Heart left ventricle (tissue), 16 donors: ENCODE measurements around the gene NDUFB11. TPM values are rescaled to one million over a fixed set of nuclear protein-coding genes. Genes with fewer than 3 reads are reported as not detected.
A peak's percentile ranks its signal among the peaks of the same experiment; 100 is the strongest.

ENCODE experiments used
- ATAC-seq, 4 donors: fragments of 200-7000 bp; cut with Tn5 transposase; one replicate each; pipeline ENCODE4 v1.9.1; 2020 to 2022; ENCODE audit warnings: moderate library complexity in 4 of 4, mild to moderate bottlenecking in 3 of 4, moderate number of reproducible peaks in 1 of 4
- DNase-seq, 5 donors: peaks; one replicate each; pipeline ENCODE4 v3.0.0-alpha.2; 2020
- H3K27ac ChIP-seq, 12 donors: fragments of 200-600 bp; sonication (generic) in 4 of 12; one replicate each; pipeline versions ENCODE4 v1.5.0 to v1.8.0; 2016 to 2022; ENCODE audit warnings: mild to moderate bottlenecking in 2 of 12
- H3K27me3 ChIP-seq, 9 donors: fragments of 200-600 bp; sonication (generic) in 2 of 9; one replicate each; pipeline versions ENCODE4 v1.5.1 to v1.8.0; 2016 to 2022; ENCODE audit warnings: mild to moderate bottlenecking in 3 of 9
- H3K36me3 ChIP-seq, 9 donors: fragments of 200-600 bp; sonication (generic) in 2 of 9; one replicate each; pipeline versions ENCODE4 v1.5.0 to v1.8.0; 2018 to 2022; ENCODE audit warnings: mild to moderate bottlenecking in 2 of 9
- H3K4me1 ChIP-seq, 12 donors: fragments of 200-600 bp; sonication (generic) in 4 of 12; one replicate each; pipeline versions ENCODE4 v1.5.0 to v1.8.0; 2016 to 2022; ENCODE audit warnings: mild to moderate bottlenecking in 3 of 12
- H3K4me3 ChIP-seq, 12 donors: fragments of 200-600 bp; sonication (generic) in 4 of 12; one replicate each; pipeline versions ENCODE4 v1.5.0 to v1.8.0; 2017 to 2022; ENCODE audit warnings: mild to moderate bottlenecking in 9 of 12, moderate library complexity in 4 of 12
- H3K9me3 ChIP-seq, 12 donors: fragments of 200-600 bp; sonication (generic) in 4 of 12; one replicate each; pipeline versions ENCODE4 v1.5.0 to v1.8.0; 2016 to 2022; ENCODE audit warnings: mild to moderate bottlenecking in 1 of 12
- POLR2A ChIP-seq, 2 donors: fragments of 450-650 bp; IDR thresholded peaks; one replicate each; pipeline ENCODE4 v1.6.1; 2017; ENCODE audit warnings: antibody characterized with exemption in 2 of 2, mild to moderate bottlenecking in 2 of 2, moderate library complexity in 2 of 2
- WGBS, 4 donors: extraction: QIAGEN DNeasy Blood & Tissue Kit in 2 of 4; methylation state at CpG; one replicate each; pipeline versions ENCODE4 v1.1.5 to v1.1.7; 2013 to 2018; 5-methylcytosine and 5-hydroxymethylcytosine counted together
- intact Hi-C, 10 donors: fragments of 100-400 bp; cut with DNase I; formaldehyde crosslinking; loops; one replicate each; pipeline versions ENCODE4 v1.11.1 to v1.14.2; 2022
- polyA plus RNA-seq, 2 donors: library from polyadenylated mRNA; stranded (reverse); fragments of 200-250 nt; gene quantifications; one replicate each; pipeline ENCODE4 v1.2.3, GENCODE V29; 2013
- total RNA-seq, 9 donors: library from RNA; depleted of rRNA in 2 of 9; stranded (reverse); fragments of >200 nt in 2 of 9; fragmentation: NEBNext Ultra II Directional in 3 of 9; extraction: Animal tissue kit (Norgen Biotek cat#: 25700) in 3 of 9; gene quantifications; one replicate each; pipeline versions ENCODE4 v1.1.0 to v1.2.4, GENCODE V29; 2016 to 2023
- TF ChIP-seq, protein P1 (sequence below), 12 donors: fragments of 200-600 bp; sonication (generic) in 4 of 12; IDR thresholded peaks; one replicate each; pipeline versions ENCODE4 v1.5.0 to v1.8.0; 2018 to 2022; ENCODE audit warnings: antibody characterized with exemption in 12 of 12, mild to moderate bottlenecking in 5 of 12
- donor health status: ischemic (EF 13 %, LVEDD 7.1; RV severe dilation, severe dysfunction).
- donor health status: healthy with polysubstance abuse.
- donor health status: DM: no; HTN: yes; CAD: no.
- donor health status: DM: no; HTN: no; CAD: no.
- donor health status: ischemic (EF 25% LVEDD 6.9; RV normal size, moderate dysfunction).
- donor health status: ischemic (EF 25% LVEDD 5.7; RV mildly dilated, moderate dysfunction).
- donor health status: healthy.
- donor health status: DM: yes; HTN: yes; CAD: no.
- donor health status: ischemic (EF 35%, LVEDD 5.7; RV mildly dilated, moderate dysfunction).
- donor health status: nonischemic (EF 11% LVEDD 7.7; RV severe dilation, severe dysfunction).
- donor health status: DM: yes; HTN: yes; CAD: no.
- donor health status: PGD.
- donor health status: ischemic (EF 29% LVEDD 5.4; RV normal size, mild dysfunction).
- donor health status: nonischemic (EF 23%, LVEDD 6.1; RV moderate dilation, normal function).

The NDUFB11 gene
- total and polyA plus RNA-seq, 11 donors, result 128 to 254 (median 173) TPM

- Histone ChIP-seq H3K4me1 (no peaks in the 10 kb centered on the region), H3K9me3 (no peaks in the 10 kb centered on the region), H3K36me3 (peaks cover 0 to 34% (median 18%) of the 10 kb centered on the region in 9 donors), H3K27me3 (peaks cover 0 to 14% (median 0%) of the 10 kb centered on the region in 9 donors), H3K4me3 (no peak overlapping the region), H3K27ac (no peak overlapping the region)
- intact Hi-C loops, result no loop called here
- TF ChIP-seq, protein P1, sequence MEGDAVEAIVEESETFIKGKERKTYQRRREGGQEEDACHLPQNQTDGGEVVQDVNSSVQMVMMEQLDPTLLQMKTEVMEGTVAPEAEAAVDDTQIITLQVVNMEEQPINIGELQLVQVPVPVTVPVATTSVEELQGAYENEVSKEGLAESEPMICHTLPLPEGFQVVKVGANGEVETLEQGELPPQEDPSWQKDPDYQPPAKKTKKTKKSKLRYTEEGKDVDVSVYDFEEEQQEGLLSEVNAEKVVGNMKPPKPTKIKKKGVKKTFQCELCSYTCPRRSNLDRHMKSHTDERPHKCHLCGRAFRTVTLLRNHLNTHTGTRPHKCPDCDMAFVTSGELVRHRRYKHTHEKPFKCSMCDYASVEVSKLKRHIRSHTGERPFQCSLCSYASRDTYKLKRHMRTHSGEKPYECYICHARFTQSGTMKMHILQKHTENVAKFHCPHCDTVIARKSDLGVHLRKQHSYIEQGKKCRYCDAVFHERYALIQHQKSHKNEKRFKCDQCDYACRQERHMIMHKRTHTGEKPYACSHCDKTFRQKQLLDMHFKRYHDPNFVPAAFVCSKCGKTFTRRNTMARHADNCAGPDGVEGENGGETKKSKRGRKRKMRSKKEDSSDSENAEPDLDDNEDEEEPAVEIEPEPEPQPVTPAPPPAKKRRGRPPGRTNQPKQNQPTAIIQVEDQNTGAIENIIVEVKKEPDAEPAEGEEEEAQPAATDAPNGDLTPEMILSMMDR (IDR thresholded peaks at IDR 0.05), result no peak
- TF ChIP-seq POLR2A (IDR thresholded peaks at IDR 0.05), result no peak
- DNase-seq, result no peak
- peak in 1 of 4 donors; percentile 51 for ATAC-seq
- 89 to 98% (median 94%) methylated on average over 14 to 16 of the region's 16 CpGs for WGBS, 4 donors
These were observed 13.6 kb upstream of the NDUFB11 start for GRCh38 chrX:47158131-47158530.

DNA sequence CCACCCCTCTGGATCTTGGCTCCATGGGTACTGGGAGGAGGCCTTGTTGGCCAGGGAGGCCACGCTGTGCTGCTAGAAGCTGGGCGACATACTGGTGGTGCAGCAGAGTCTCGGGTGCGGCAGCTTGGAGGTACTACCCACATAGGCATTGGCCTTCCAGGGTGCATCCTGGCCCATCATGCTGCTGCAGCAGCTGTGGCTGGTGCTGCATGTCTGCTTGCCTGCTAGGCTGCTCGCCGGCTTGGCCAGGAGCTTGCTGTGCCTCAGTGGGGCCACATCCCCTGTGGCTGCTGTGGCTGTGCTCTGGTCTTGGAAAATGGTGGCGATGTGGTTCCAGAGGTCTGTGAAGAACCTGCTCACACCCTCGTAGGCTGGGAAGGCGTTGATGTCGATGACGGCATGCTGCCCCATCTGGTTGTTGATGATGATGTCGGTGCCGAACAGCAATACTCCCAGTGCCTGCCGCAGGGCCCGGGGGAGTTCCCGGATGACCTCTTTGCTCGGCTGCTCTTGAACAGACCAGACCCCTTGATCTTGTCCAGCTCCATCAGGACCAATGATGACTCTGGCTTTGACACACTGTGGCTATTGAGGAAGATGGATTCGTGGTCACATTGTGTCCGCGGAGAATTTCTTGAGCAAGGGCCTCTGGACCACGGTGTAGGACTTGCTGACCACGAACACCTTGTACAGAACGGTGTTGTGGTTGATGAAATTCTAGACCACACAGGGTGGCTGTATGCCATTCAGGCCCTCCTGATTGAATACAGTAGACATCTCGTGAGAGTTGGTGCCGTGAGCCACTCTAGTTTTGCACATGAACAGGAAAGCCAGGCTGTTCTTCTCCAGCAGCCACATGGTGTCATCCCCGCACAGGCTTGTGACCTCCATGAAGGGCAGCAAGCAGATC, 12.4 kb upstream of the NDUFB11 start:
- TF ChIP-seq, protein P1 (IDR thresholded peaks at IDR 0.05), result no peak
- TF ChIP-seq POLR2A (IDR thresholded peaks at IDR 0.05), result no peak
- Histone ChIP-seq H3K4me3 (no peak overlapping the region), H3K9me3 (no peaks in the 10 kb centered on the region), H3K4me1 (no peaks in the 10 kb centered on the region), H3K27me3 (peaks cover 0 to 23% (median 0%) of the 10 kb centered on the region in 9 donors), H3K27ac (no peak overlapping the region), H3K36me3 (peaks cover 0 to 35% (median 18%) of the 10 kb centered on the region in 9 donors)
- DNase-seq (no peak), ATAC-seq (peak in 2 of 4 donors; percentile 18 to 38)
- intact Hi-C loops, result no loop called here
- whole genome bisulfite sequencing, 4 donors, result 86 to 93% (median 88%) methylated on average over 25 to 26 of the region's 26 CpGs

DNA sequence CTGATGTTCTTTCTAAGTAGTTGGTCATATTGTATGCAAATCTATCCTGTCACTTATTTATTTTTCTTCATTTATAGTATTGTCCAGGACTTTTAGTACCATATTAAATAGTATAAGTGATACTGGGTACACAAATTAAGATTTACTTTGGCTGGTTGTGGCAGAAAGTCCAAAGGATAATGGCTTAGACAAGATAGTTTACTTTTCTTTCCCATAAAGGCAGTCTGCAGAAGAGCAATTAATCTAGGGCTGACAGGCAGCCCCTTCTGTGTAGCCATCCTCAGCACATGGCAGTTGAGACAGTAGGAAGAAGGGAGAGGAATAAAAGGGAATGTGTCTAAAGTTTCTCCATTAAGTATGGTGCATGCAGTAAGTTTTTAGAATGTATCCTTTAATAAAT, 6.9 kb upstream of the NDUFB11 start:
- Histone ChIP-seq H3K27ac (no peak overlapping the region), H3K9me3 (no peaks in the 10 kb centered on the region), H3K4me1 (peaks cover 0 to 16% (median 9%) of the 10 kb centered on the region in 12 donors), H3K4me3 (no peak overlapping the region), H3K36me3 (peaks cover 0 to 39% (median 23%) of the 10 kb centered on the region in 9 donors), H3K27me3 (peaks cover 0 to 23% (median 0%) of the 10 kb centered on the region in 9 donors)
- TF ChIP-seq, protein P1 (IDR thresholded peaks at IDR 0.05), result no peak
- no peak for TF ChIP-seq POLR2A (IDR thresholded peaks at IDR 0.05)
- intact Hi-C loops, result no loop called here
- DNase-seq (no peak), ATAC-seq (no peak)

DNA sequence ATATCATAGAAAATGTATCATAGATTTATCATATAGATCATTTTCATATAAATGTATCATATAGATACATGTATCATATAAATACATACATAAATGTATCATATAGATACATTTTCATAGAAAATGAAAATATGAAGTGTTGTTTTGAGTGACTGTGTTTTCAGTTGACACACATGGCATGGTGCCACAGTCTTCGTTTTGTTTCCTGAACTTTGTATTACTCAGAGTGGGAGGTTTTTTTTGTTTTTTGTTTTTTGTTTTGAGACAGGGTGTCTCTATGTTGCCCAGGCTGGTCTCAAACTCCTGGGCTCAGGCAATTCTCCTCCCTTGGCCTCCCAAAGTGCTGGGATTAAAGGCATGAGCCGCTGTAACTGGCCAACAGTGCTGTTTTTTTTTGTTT, 4.4 kb upstream of the NDUFB11 start:
- Histone ChIP-seq H3K9me3 (no peaks in the 10 kb centered on the region), H3K27me3 (peaks cover 0 to 24% (median 0%) of the 10 kb centered on the region in 9 donors), H3K4me1 (peaks cover 0 to 22% (median 12%) of the 10 kb centered on the region in 12 donors), H3K4me3 (no peak overlapping the region), H3K27ac (no peak overlapping the region), H3K36me3 (peaks cover 0 to 28% (median 11%) of the 10 kb centered on the region in 9 donors)
- intact Hi-C loops, result loop anchor here in 2 of 10 donors (5.0 kb wide), 2 partner anchors 83 to 333 kb away; partner anchors contain the start of genes USP11 (in 1 of the 2) and ZNF41 (in 1 of the 2)
- WGBS, 4 donors, result 41 to 58% (median 54%) methylated on average over 2 of the region's 2 CpGs
- no peak for TF ChIP-seq POLR2A (IDR thresholded peaks at IDR 0.05)
- TF ChIP-seq, protein P1 (IDR thresholded peaks at IDR 0.05), result no peak
- no peak for ATAC-seq
- no peak for DNase-seq
